Activated CD8-positive, alpha-beta T cell treated with anti-CD3 and anti-CD28 coated beads, Interleukin-2, amount 10 ng/mL, durations not matched to agents 7 days and 5 days (primary cell): ENCODE data around the gene PTPN4. TPM values are rescaled to one million over a fixed set of nuclear protein-coding genes. Genes with fewer than 3 reads are reported as not detected.
"Not testable (repeated sequence)": the region's sequence is repeated elsewhere in the genome, so short reads cannot be mapped to it uniquely, and the experiment has no call there.

Experiments
- ATAC-seq: fragments of 150-1000 bp; cut with Tn5 transposase; one replicate; pipeline ENCODE4 v1.10.0; 2021; ENCODE audit warnings: moderate library complexity
- CTCF ChIA-PET: fragments of 350-600 bp; sonication (Branson Sonifier 250); formaldehyde crosslinking; loops from one replicate; lab custom pipeline; 2021; ENCODE audit warnings: antibody characterized with exemption; lab: Charles Lee
- POLR2A ChIA-PET: fragments of 350-600 bp; sonication (Branson Sonifier 250); formaldehyde crosslinking; loops from one replicate; lab custom pipeline; 2021; ENCODE audit warnings: antibody characterized with exemption; lab: Charles Lee
- DNase-seq: peaks from one replicate; pipeline ENCODE4 v3.0.0-alpha.2; 2020
- H3K27ac Mint-ChIP-seq: one replicate; pipeline ENCODE4 v1.8.0; 2021; ENCODE audit warnings: mild to moderate bottlenecking, mixed read lengths
- H3K27me3 Mint-ChIP-seq: one replicate; pipeline ENCODE4 v1.8.0; 2021; ENCODE audit warnings: low read depth, mixed read lengths
- H3K36me3 Mint-ChIP-seq: one replicate; pipeline ENCODE4 v1.8.0; 2021; ENCODE audit warnings: low read depth, mixed read lengths
- H3K4me1 Mint-ChIP-seq: one replicate; pipeline ENCODE4 v1.8.0; 2021; ENCODE audit warnings: low read depth, mixed read lengths
- H3K4me3 Mint-ChIP-seq: one replicate; pipeline ENCODE4 v1.8.0; 2021; ENCODE audit warnings: mild to moderate bottlenecking, mixed read lengths
- H3K9me3 Mint-ChIP-seq: one replicate; pipeline ENCODE4 v1.8.0; 2022; ENCODE audit warnings: mixed read lengths; ENCODE audit not compliant: insufficient read depth
- total RNA-seq, 2 experiments: library from RNA; stranded (reverse); gene quantifications; one replicate each; pipeline ENCODE4 v1.2.3, GENCODE V29; 2021

PTPN4 gene
- total RNA-seq, 2 experiments from 2014 or later, result 89.1 to 91.3 TPM

GRCh38 chr2:119960821-119961220, 201.1 kb downstream of the PTPN4 start:
- peaks cover 78% of the 10 kb centered on the region for H3K36me3 Mint-ChIP-seq
- ATAC-seq, result no peak
- no peaks in the 10 kb centered on the region for H3K27me3 Mint-ChIP-seq
- peaks cover 6% of the 10 kb centered on the region for H3K4me1 Mint-ChIP-seq
- no peak for DNase-seq
- CTCF ChIA-PET, result no interaction called here
- POLR2A ChIA-PET, result no interaction called here
- no peaks in the 10 kb centered on the region for H3K9me3 Mint-ChIP-seq
- no peak overlapping the region for H3K27ac Mint-ChIP-seq
- no peak overlapping the region for H3K4me3 Mint-ChIP-seq

GRCh38 chr2:119981896-119982295, 222.2 kb downstream of the PTPN4 start:
- peaks cover 27% of the 10 kb centered on the region for H3K36me3 Mint-ChIP-seq
- H3K9me3 Mint-ChIP-seq, result no peaks in the 10 kb centered on the region
- no peak for ATAC-seq
- no peaks in the 10 kb centered on the region for H3K27me3 Mint-ChIP-seq
- no peak overlapping the region for H3K4me3 Mint-ChIP-seq
- POLR2A ChIA-PET, result no interaction called here
- H3K4me1 Mint-ChIP-seq, result no peaks in the 10 kb centered on the region
- H3K27ac Mint-ChIP-seq, result no peak overlapping the region
- CTCF ChIA-PET, result interaction anchor here (1.4 kb wide), 1 partner anchor 11 kb away, joined by 3 read pairs; no protein-coding TSS in a partner anchor
- no peak for DNase-seq

DNA sequence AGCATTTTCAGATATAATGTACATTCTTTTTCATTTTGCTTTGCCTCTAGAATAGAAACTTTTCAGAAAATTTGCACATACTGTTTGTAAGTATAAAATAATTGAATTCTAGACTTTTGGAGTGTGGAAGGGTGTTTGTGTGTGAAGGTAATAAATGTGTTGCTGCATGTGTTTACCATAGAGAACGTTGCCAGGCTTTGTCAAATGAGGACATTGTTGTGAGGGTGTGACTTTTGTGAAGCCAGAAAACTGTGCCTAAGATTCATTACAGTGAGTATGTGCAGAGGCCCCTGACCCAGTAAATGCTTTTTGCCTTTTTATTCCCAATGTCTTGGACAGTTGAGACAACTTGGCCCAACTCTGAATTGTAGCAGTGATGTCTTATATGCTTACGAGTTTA, 222.8 kb downstream of the PTPN4 start:
- no peaks in the 10 kb centered on the region for H3K27me3 Mint-ChIP-seq
- no peaks in the 10 kb centered on the region for H3K9me3 Mint-ChIP-seq
- DNase-seq (no peak), ATAC-seq (no peak)
- no peaks in the 10 kb centered on the region for H3K4me1 Mint-ChIP-seq
- CTCF ChIA-PET, result interaction anchor here (1.4 kb wide), 1 partner anchor 11 kb away, joined by 3 read pairs; no protein-coding TSS in a partner anchor
- no peak overlapping the region for H3K27ac Mint-ChIP-seq
- POLR2A ChIA-PET, result no interaction called here
- peaks cover 21% of the 10 kb centered on the region for H3K36me3 Mint-ChIP-seq
- H3K4me3 Mint-ChIP-seq, result no peak overlapping the region

GRCh38 chr2:119983108-119983507, 223.4 kb downstream of the PTPN4 start:
- ChIA-PET CTCF (interaction anchor here (1.4 kb wide), 1 partner anchor 10 kb away, joined by 3 read pairs; no protein-coding TSS in a partner anchor), POLR2A (no interaction called here)
- peaks cover 21% of the 10 kb centered on the region for H3K36me3 Mint-ChIP-seq
- H3K4me1 Mint-ChIP-seq, result no peaks in the 10 kb centered on the region
- H3K27ac Mint-ChIP-seq, result no peak overlapping the region
- DNase-seq (no peak), ATAC-seq (no peak)
- no peaks in the 10 kb centered on the region for H3K9me3 Mint-ChIP-seq
- H3K4me3 Mint-ChIP-seq, result no peak overlapping the region
- H3K27me3 Mint-ChIP-seq, result no peaks in the 10 kb centered on the region

GRCh38 chr2:119996148-119996547, 236.4 kb downstream of the PTPN4 start:
- peaks cover 2% of the 10 kb centered on the region for H3K27me3 Mint-ChIP-seq
- ChIA-PET POLR2A (no interaction called here), CTCF (no interaction called here)
- no peaks in the 10 kb centered on the region for H3K9me3 Mint-ChIP-seq
- no peak for ATAC-seq
- no peaks in the 10 kb centered on the region for H3K4me1 Mint-ChIP-seq
- DNase-seq, result no peak
- no peak overlapping the region for H3K27ac Mint-ChIP-seq
- no peaks in the 10 kb centered on the region for H3K36me3 Mint-ChIP-seq
- H3K4me3 Mint-ChIP-seq, result no peak overlapping the region

DNA sequence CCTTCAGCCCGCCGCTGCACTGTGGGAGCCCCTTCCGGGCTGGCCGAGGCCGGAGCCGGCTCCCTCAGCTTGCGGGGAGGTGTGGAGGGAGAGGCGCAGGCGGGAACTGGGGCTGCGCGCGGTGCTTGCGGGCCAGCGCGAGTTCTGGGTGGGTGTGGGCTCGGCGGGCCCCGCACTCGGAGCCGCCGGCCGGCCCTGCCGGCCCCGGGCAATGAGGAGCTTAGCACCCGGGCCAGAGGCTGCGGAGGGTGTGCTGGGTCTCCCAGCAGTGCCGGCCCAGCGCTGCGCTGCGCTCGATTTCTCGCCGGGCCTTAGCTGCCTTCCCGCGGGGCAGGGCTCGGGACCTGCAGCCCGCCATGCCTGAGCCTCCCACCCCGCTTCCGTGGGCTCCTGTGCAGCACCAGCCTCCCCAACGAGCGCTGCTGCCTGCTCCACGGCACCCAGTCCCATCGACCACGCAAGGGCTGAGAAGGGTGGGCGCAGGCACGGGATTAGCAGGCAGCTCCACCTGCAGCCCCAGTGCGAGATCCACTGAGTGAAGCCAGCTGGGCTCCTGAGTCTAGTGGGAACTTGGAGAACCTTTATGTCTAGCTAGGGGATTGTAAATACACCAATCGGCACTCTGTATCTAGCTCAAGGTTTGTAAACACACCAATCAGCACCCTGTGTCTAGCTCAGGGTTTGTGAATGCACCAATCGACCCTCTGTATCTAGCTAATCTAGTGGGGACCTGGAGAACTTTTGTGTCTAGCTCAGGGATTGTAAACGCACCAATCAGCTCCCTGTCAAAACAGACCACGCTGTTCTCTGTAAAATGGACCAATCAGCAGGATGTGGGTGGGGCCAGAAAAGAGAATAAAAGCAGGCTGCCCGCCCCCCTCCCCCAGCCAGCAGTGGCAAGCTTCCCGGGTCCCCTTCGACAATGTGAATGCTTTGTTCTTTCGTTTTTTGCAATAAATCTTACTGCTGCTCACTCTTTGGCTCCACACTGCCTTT, 237.5 kb downstream of the PTPN4 start:
- H3K9me3 Mint-ChIP-seq, H3K27ac Mint-ChIP-seq, ATAC-seq, POLR2A ChIA-PET, DNase-seq, H3K36me3 Mint-ChIP-seq, H3K4me1 Mint-ChIP-seq, H3K27me3 Mint-ChIP-seq, H3K4me3 Mint-ChIP-seq, CTCF ChIA-PET: not testable (repeated sequence)

GRCh38 chr2:120001471-120001870, 241.7 kb downstream of the PTPN4 start:
- ChIA-PET CTCF (no interaction called here), POLR2A (no interaction called here)
- DNase-seq (no peak), ATAC-seq (no peak)
- H3K36me3 Mint-ChIP-seq, result no peaks in the 10 kb centered on the region
- no peaks in the 10 kb centered on the region for H3K9me3 Mint-ChIP-seq
- H3K27ac Mint-ChIP-seq, result no peak overlapping the region
- H3K4me3 Mint-ChIP-seq, result no peak overlapping the region
- peaks cover 2% of the 10 kb centered on the region for H3K27me3 Mint-ChIP-seq
- peaks cover under 1% of the 10 kb centered on the region for H3K4me1 Mint-ChIP-seq

- POLR2A ChIA-PET, result no interaction called here
- Mint-ChIP-seq H3K4me3 (no peak overlapping the region), H3K27ac (no peak overlapping the region), H3K36me3 (no peaks in the 10 kb centered on the region), H3K27me3 (peaks cover 2% of the 10 kb centered on the region), H3K4me1 (peaks cover 5% of the 10 kb centered on the region), H3K9me3 (no peaks in the 10 kb centered on the region)
- no peak for ATAC-seq
- DNase-seq, result no peak
- CTCF ChIA-PET, result no interaction called here
Observed at GRCh38 chr2:120004254-120004653, 244.5 kb downstream of the PTPN4 start.

DNA sequence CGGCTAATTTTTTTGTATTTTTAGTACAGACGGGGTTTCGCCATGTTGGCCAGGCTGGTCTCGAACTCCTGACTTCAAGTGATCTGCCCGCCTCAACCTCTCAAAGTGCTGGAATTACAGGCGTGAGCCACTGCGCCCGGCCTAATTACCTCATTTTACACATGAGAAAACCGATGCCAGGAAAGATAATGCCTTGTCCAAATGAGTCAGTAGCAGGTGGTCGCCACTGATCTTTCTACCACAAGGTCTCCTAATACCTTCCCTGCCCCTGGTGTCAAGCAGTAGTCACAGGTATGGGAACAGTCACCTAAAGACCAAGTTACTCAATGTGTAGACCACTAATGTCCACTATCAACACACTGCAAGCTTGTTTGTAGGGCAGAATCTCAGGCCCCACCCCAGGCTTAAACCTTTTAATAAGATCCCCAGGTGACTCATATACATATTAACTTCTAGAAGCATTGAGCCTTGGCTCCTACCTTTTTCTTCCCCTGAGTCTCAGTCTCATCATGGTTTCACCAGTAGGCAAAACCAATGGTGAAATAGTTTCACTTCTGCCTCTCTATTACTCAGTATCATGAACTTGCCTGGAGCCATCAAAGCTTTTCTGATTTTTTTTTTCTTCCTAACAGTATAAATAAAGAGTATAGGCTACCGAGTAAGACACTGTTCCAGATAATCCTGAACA, 246.3 kb downstream of the PTPN4 start:
- no peaks in the 10 kb centered on the region for H3K36me3 Mint-ChIP-seq
- peaks cover under 1% of the 10 kb centered on the region for H3K27me3 Mint-ChIP-seq
- DNase-seq (no peak), ATAC-seq (no peak)
- H3K4me1 Mint-ChIP-seq, result peaks cover 5% of the 10 kb centered on the region
- ChIA-PET POLR2A (no interaction called here), CTCF (no interaction called here)
- no peak overlapping the region for H3K4me3 Mint-ChIP-seq
- H3K9me3 Mint-ChIP-seq, result no peaks in the 10 kb centered on the region
- no peak overlapping the region for H3K27ac Mint-ChIP-seq

DNA sequence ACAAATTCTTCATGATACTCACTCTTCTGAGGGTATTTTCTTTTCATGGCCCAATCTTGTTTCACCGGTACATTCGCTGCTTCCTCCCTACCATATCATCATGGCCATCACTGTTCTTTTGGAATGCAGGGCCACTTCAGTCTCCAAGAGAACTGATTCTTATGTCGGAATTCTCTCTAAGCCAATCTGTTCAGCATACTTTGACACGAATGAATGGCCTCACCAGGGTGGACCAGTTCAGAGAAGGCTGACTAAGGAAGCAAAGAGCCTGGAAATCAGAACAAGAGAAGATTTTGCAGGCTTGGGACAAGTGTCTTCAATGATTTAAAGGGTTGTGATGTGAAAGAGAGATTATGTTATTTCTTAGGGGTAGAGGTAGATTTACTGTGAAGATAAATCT, 248.1 kb downstream of the PTPN4 start:
- Mint-ChIP-seq H3K27me3 (no peaks in the 10 kb centered on the region), H3K9me3 (no peaks in the 10 kb centered on the region), H3K4me1 (peaks cover 13% of the 10 kb centered on the region), H3K27ac (no peak overlapping the region), H3K36me3 (no peaks in the 10 kb centered on the region), H3K4me3 (no peak overlapping the region)
- no peak for DNase-seq
- no peak for ATAC-seq
- CTCF ChIA-PET, result no interaction called here
- POLR2A ChIA-PET, result no interaction called here

DNA sequence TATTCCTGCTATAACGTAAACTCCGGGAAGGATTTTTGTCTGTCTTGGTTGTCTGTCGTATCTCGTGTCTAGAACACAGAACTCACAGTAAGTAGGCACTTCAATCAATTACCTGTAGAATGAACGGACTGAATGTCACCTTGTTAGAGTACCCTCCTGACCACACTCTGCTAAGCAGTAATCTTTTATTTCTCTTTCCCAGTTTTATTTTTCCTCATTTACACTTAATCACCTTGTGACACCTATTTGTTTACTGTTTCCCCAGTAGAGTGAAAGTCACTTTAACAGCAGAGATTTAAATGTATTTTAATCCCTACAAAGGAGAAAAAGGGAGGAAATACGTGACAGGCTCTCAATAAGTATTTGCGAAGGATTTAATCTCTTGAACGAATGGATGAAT, 252.6 kb downstream of the PTPN4 start:
- no peak for DNase-seq
- ChIA-PET CTCF (interaction anchor here (0.7 to 2.8 kb wide), 7 partner anchors 8 to 301 kb away, joined by 3 to 19 read pairs (median 3); no protein-coding TSS in a partner anchor), POLR2A (interaction anchor here (0.6 to 1.3 kb wide), 3 partner anchors 164 to 596 kb away, joined by 3 to 7 read pairs (median 5); no protein-coding TSS in a partner anchor)
- Mint-ChIP-seq H3K36me3 (no peaks in the 10 kb centered on the region), H3K27me3 (peaks cover 3% of the 10 kb centered on the region), H3K4me3 (peak overlapping the region; percentile 58), H3K27ac (no peak overlapping the region), H3K4me1 (peaks cover 13% of the 10 kb centered on the region), H3K9me3 (no peaks in the 10 kb centered on the region)
- ATAC-seq, result no peak
